Measurements from ENCODE around the gene PLCB1.
"Not testable (repeated sequence)": the region's sequence is repeated elsewhere in the genome, so short reads cannot be mapped to it uniquely, and the experiment has no call there.

PLCB1 gene

DNA sequence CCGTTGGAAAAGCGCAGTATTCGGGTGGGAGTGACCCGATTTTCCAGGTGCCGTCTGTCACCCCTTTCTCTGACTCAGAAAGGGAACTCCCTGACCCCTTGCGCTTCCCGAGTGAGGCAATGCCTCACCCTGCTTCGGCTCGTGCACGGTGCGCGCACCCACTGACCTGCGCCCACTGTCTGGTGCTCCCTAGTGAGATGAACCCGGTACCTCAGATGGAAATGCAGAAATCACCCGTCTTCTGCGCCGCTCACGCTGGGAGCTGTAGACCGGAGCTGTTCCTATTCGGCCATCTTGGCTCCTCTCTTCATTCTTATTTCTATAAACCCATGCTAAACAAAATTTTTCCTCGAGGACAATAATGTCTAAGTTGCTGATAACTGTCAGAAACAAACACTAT, 17.5 kb upstream of the PLCB1 start:
- not testable (repeated sequence) for H3K4me2 ChIP-seq (ENCODE audit: low read length); H3K4me1 ChIP-seq (ENCODE audit: control insufficient read depth in 1 of 2, insufficient read depth in 2 of 2, low read length in 2 of 2); H4K8ac ChIP-seq (ENCODE audit: low read depth, low read length); H3K23ac ChIP-seq (ENCODE audit: low read length); H3K18ac ChIP-seq (ENCODE audit: low read length); H3K4ac ChIP-seq (ENCODE audit: low read depth, low read length); H2BK5ac ChIP-seq (ENCODE audit: low read depth, low read length, poor library complexity); H3K9me3 ChIP-seq (ENCODE audit: insufficient read depth, low read depth, low read length); H3K14ac ChIP-seq (ENCODE audit: low read length); H2BK120ac ChIP-seq (ENCODE audit: insufficient read depth, low read length, poor library complexity); H4K91ac ChIP-seq (ENCODE audit: low read depth, low read length); H3K27ac ChIP-seq (ENCODE audit: low read depth, low read length); H3K4me3 ChIP-seq (ENCODE audit: low read depth, low read length); H3K79me2 ChIP-seq (ENCODE audit: control insufficient read depth, insufficient read depth, low read length, poor library complexity); H2AFZ ChIP-seq (ENCODE audit: insufficient read depth, low read length, poor library complexity); H3K27me3 ChIP-seq (ENCODE audit: insufficient read depth, low read length); H4K12ac ChIP-seq (ENCODE audit: low read depth, low read length); H3K36me3 ChIP-seq (ENCODE audit: control insufficient read depth in 1 of 2, insufficient read depth in 2 of 2, low read length in 2 of 2); H2AK5ac ChIP-seq (ENCODE audit: low read length); H2BK12ac ChIP-seq (ENCODE audit: low read length); H3K9ac ChIP-seq (ENCODE audit: low read length); H3K79me1 ChIP-seq (ENCODE audit: low read length)
- WGBS (ENCODE audit: extremely low coverage, insufficient coverage, insufficient read length): no CpG with 5 or more reads among the region's 21 CpGs
- DNase-seq: peak in 1 of 2 donors; percentile 13

DNA sequence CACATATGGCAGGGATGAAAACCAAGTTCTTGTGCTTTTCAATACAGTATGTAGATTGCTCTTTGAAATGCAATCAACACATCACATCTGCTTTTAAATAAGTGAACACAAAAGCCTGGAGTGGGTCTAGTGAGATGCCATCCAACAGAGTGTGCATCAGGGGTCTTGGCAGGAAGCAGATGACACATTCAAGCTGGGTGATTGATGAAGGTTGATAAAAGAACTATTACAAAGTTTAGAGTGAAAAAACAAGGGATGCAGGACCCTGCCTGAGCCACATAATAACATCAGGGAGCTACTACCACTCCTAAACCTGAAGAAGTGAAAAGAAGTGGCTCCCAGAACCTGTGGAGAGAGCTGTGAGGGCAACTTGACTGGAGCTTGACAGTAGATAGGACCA, 16.6 kb upstream of the PLCB1 start:
- Histone ChIP-seq H3K27ac (ENCODE audit: low read depth, low read length) (no peak overlapping the region), H3K9ac (ENCODE audit: low read length) (no peak overlapping the region), H3K18ac (ENCODE audit: low read length) (no peak overlapping the region), H4K12ac (ENCODE audit: low read depth, low read length) (no peak overlapping the region), H3K4me2 (ENCODE audit: low read length) (no peak overlapping the region), H4K91ac (ENCODE audit: low read depth, low read length) (no peak overlapping the region), H3K79me2 (ENCODE audit: control insufficient read depth, insufficient read depth, low read length, poor library complexity) (no peaks in the 10 kb centered on the region), H3K4me3 (ENCODE audit: low read depth, low read length) (no peak overlapping the region), H3K36me3 (ENCODE audit: control insufficient read depth in 1 of 2, insufficient read depth in 2 of 2, low read length in 2 of 2) (no peaks in the 10 kb centered on the region), H3K27me3 (ENCODE audit: insufficient read depth, low read length) (no peaks in the 10 kb centered on the region), H2BK5ac (ENCODE audit: low read depth, low read length, poor library complexity) (no peak overlapping the region), H2BK120ac (ENCODE audit: insufficient read depth, low read length, poor library complexity) (no peak overlapping the region), H4K8ac (ENCODE audit: low read depth, low read length) (no peak overlapping the region), H3K4ac (ENCODE audit: low read depth, low read length) (no peak overlapping the region), H3K79me1 (ENCODE audit: low read length) (no peaks in the 10 kb centered on the region), H3K23ac (ENCODE audit: low read length) (no peak overlapping the region), H3K9me3 (ENCODE audit: insufficient read depth, low read depth, low read length) (no peaks in the 10 kb centered on the region), H3K14ac (ENCODE audit: low read length) (no peak overlapping the region), H2AK5ac (ENCODE audit: low read length) (no peak overlapping the region), H2BK12ac (ENCODE audit: low read length) (no peak overlapping the region), H2AFZ (ENCODE audit: insufficient read depth, low read length, poor library complexity) (no peak overlapping the region), H3K4me1 (ENCODE audit: control insufficient read depth in 1 of 2, insufficient read depth in 2 of 2, low read length in 2 of 2) (peaks cover 0 to 5% of the 10 kb centered on the region in 2 experiments)
- no peak for DNase-seq

DNA sequence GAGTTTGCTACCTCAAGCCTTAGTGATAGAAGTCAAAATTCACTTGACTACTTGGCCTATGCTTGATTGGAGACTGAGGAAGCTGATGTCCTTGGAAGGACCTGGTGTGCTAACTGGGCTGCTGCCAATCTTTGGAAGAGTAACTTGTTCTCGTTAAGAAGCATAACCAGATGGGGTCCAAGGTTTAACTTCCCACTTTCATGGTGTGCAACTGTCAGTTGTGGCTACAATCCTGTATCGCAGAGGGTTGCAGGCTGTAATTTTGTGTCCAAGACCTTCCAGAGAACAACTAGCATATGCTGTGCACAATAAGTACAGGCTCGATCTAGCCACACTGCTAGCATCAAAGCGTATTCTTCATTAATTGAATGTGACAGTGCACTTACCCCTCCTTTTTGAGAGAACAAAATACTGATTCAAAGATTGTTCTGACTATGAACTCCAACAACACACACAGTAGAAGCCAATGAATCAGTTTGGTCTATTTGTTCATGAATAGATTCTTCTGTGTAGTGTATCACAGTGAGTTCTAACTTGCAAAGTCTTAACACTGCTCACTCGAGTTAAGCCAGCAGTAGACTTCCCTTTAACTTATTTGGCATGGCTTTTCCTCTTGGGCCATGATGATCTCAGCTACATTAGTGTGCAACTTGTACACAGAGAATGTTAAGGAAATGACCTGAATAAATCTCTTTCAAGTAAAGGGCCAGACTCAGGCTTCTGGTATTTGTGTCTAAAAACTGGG, 15.8 kb upstream of the PLCB1 start:
- Histone ChIP-seq H3K27me3 (ENCODE audit: insufficient read depth, low read length) (no peaks in the 10 kb centered on the region), H3K14ac (ENCODE audit: low read length) (no peak overlapping the region), H3K4me1 (ENCODE audit: control insufficient read depth in 1 of 2, insufficient read depth in 2 of 2, low read length in 2 of 2) (peaks cover 0 to 5% of the 10 kb centered on the region in 2 experiments), H4K8ac (ENCODE audit: low read depth, low read length) (no peak overlapping the region), H3K79me2 (ENCODE audit: control insufficient read depth, insufficient read depth, low read length, poor library complexity) (no peaks in the 10 kb centered on the region), H3K4me3 (ENCODE audit: low read depth, low read length) (no peak overlapping the region), H3K79me1 (ENCODE audit: low read length) (no peaks in the 10 kb centered on the region), H3K4ac (ENCODE audit: low read depth, low read length) (no peak overlapping the region), H2AFZ (ENCODE audit: insufficient read depth, low read length, poor library complexity) (no peak overlapping the region), H3K27ac (ENCODE audit: low read depth, low read length) (no peak overlapping the region), H2BK12ac (ENCODE audit: low read length) (no peak overlapping the region), H2BK5ac (ENCODE audit: low read depth, low read length, poor library complexity) (no peak overlapping the region), H4K91ac (ENCODE audit: low read depth, low read length) (no peak overlapping the region), H3K9ac (ENCODE audit: low read length) (no peak overlapping the region), H3K18ac (ENCODE audit: low read length) (no peak overlapping the region), H4K12ac (ENCODE audit: low read depth, low read length) (no peak overlapping the region), H3K36me3 (ENCODE audit: control insufficient read depth in 1 of 2, insufficient read depth in 2 of 2, low read length in 2 of 2) (no peaks in the 10 kb centered on the region), H3K23ac (ENCODE audit: low read length) (no peak overlapping the region), H2BK120ac (ENCODE audit: insufficient read depth, low read length, poor library complexity) (no peak overlapping the region), H2AK5ac (ENCODE audit: low read length) (no peak overlapping the region), H3K4me2 (ENCODE audit: low read length) (no peak overlapping the region), H3K9me3 (ENCODE audit: insufficient read depth, low read depth, low read length) (no peaks in the 10 kb centered on the region)
- DNase-seq: no peak
- no CpG with 5 or more reads among the region's 5 CpGs for WGBS (ENCODE audit: extremely low coverage, insufficient coverage, insufficient read length)

DNA sequence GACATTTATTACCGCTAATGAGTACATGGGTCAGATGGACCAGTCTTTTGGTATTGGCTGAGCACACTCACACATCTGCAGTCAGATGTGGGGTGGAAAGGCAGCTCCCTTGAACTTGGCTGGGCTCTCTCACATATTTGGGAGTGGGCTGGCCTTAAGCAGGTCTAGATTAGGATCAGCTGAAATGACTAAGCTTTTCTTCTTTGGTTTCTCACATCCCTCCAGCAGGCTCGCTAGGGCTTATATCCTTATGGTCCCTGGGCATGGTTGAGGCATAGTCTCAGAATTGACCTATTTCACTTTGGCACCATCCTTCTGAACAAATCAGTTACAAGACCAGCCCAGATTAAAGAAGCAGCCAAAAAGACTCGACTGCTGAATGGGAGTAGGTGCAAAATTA, 14.4 kb upstream of the PLCB1 start:
- no peak overlapping the region for H2BK5ac ChIP-seq (ENCODE audit: low read depth, low read length, poor library complexity)
- H3K79me1 ChIP-seq (ENCODE audit: low read length): no peaks in the 10 kb centered on the region
- no peak overlapping the region for H4K12ac ChIP-seq (ENCODE audit: low read depth, low read length)
- no peak overlapping the region for H3K9ac ChIP-seq (ENCODE audit: low read length)
- H3K9me3 ChIP-seq (ENCODE audit: insufficient read depth, low read depth, low read length): no peaks in the 10 kb centered on the region
- no peak overlapping the region for H3K23ac ChIP-seq (ENCODE audit: low read length)
- no peak overlapping the region for H2AK5ac ChIP-seq (ENCODE audit: low read length)
- H3K18ac ChIP-seq (ENCODE audit: low read length): no peak overlapping the region
- H2BK12ac ChIP-seq (ENCODE audit: low read length): peak overlapping the region; percentile 58
- no peak overlapping the region for H3K4me2 ChIP-seq (ENCODE audit: low read length)
- no peak for DNase-seq
- no CpG with 5 or more reads among the region's 3 CpGs for WGBS (ENCODE audit: extremely low coverage, insufficient coverage, insufficient read length)
- H2BK120ac ChIP-seq (ENCODE audit: insufficient read depth, low read length, poor library complexity): no peak overlapping the region
- no peaks in the 10 kb centered on the region for H3K79me2 ChIP-seq (ENCODE audit: control insufficient read depth, insufficient read depth, low read length, poor library complexity)
- H4K8ac ChIP-seq (ENCODE audit: low read depth, low read length): no peak overlapping the region
- H4K91ac ChIP-seq (ENCODE audit: low read depth, low read length): no peak overlapping the region
- no peaks in the 10 kb centered on the region for H3K36me3 ChIP-seq (ENCODE audit: control insufficient read depth in 1 of 2, insufficient read depth in 2 of 2, low read length in 2 of 2)
- no peak overlapping the region for H3K14ac ChIP-seq (ENCODE audit: low read length)
- no peak overlapping the region for H3K27ac ChIP-seq (ENCODE audit: low read depth, low read length)
- H3K4ac ChIP-seq (ENCODE audit: low read depth, low read length): no peak overlapping the region
- no peak overlapping the region for H3K4me3 ChIP-seq (ENCODE audit: low read depth, low read length)
- H2AFZ ChIP-seq (ENCODE audit: insufficient read depth, low read length, poor library complexity): no peak overlapping the region
- H3K27me3 ChIP-seq (ENCODE audit: insufficient read depth, low read length): no peaks in the 10 kb centered on the region
- H3K4me1 ChIP-seq (ENCODE audit: control insufficient read depth in 1 of 2, insufficient read depth in 2 of 2, low read length in 2 of 2): peaks cover 0 to 5% of the 10 kb centered on the region in 2 experiments

Measured in trophoblast cell (in vitro differentiated cells and primary cell).